Parathyroid adenoma (tissue), 2 donors: ENCODE measurements around the gene BET1L.

Source experiments
- H2AFZ ChIP-seq: fragments of 300-600 bp; sonication (generic); one replicate; pipeline ENCODE4 v1.7.0; 2017; ENCODE audit warnings: antibody characterized with exemption, mild to moderate bottlenecking
- H3K27ac ChIP-seq: fragments of 300-600 bp; sonication (generic); one replicate; pipeline ENCODE4 v1.7.0; 2017
- H3K27me3 ChIP-seq: fragments of 300-600 bp; sonication (generic); one replicate; pipeline ENCODE4 v1.7.0; 2017; ENCODE audit warnings: low read length; ENCODE audit not compliant: control insufficient read depth, insufficient read depth
- H3K36me3 ChIP-seq: fragments of 300-600 bp; sonication (generic); one replicate; pipeline ENCODE4 v1.7.0; 2017; ENCODE audit warnings: low read length; ENCODE audit not compliant: control insufficient read depth, insufficient read depth
- H3K4me1 ChIP-seq: fragments of 300-600 bp; sonication (generic); one replicate; pipeline ENCODE4 v1.7.0; 2017; ENCODE audit warnings: control low read depth
- H3K4me2 ChIP-seq: fragments of 300-600 bp; sonication (generic); one replicate; pipeline ENCODE4 v1.7.0; 2017; ENCODE audit warnings: low read length
- H3K4me3 ChIP-seq: fragments of 300-600 bp; sonication (generic); one replicate; pipeline ENCODE4 v1.7.0; 2017; ENCODE audit warnings: low read depth, low read length
- H3K79me2 ChIP-seq: fragments of 300-600 bp; sonication (generic); one replicate; pipeline ENCODE4 v1.7.0; 2017; ENCODE audit warnings: control low read depth
- H3K9ac ChIP-seq: fragments of 300-600 bp; sonication (generic); one replicate; pipeline ENCODE4 v1.7.0; 2017; ENCODE audit warnings: mild to moderate bottlenecking
- H3K9me3 ChIP-seq: fragments of 300-600 bp; sonication (generic); one replicate; pipeline ENCODE4 v1.7.0; 2017; ENCODE audit warnings: low read length; ENCODE audit not compliant: control insufficient read depth
- CTCF ChIP-seq: fragments of 300-600 bp; sonication (generic); IDR thresholded peaks from one replicate; pipeline ENCODE4 v1.7.0; 2017; ENCODE audit warnings: antibody characterized with exemption, mild to moderate bottlenecking
- donor health status: primary hyperparathyroidism.

BET1L gene

DNA sequence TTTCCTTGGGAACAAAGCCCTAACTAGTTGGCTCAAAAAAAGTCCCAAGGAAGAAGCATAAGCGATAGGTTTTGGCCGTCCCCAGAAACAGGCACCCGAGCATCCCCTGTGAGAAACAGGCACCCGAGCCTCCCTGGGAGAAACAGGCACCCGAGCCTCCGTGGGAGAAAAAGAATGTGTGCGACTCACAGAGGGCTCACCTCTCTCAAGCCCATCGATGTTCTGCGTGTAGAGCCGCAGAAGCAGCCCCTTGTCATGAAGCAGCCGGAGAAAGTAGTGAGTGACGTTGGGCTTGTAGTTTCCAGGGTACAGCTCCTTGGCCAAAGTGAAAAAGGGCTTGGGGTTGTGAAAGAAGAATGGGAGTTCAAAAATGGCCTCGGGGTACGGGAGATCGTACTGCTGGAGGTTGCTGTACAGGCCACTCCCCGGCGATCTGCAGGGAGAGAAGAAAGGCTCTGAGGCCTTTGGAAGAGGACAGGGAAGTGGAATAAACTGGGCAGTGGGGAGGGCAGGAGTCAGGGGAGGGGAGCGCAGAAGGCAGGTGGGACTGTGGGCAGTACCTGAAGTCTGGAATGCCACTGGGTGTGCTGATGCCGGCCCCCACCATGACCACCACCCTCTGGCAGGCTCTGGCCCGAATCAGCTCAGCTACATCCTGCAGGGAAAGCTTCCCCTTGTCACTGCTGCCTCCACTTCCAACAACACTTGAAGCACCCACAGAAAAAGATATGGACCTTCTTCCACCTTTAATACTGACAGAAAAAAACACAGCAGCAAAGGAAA, 25.8 kb upstream of the BET1L start:
- no peak overlapping the region for H3K27ac ChIP-seq
- H3K9ac ChIP-seq: no peak overlapping the region
- H3K27me3 ChIP-seq: no peaks in the 10 kb centered on the region
- no peak overlapping the region for H3K4me2 ChIP-seq
- H3K9me3 ChIP-seq: no peaks in the 10 kb centered on the region
- TF ChIP-seq CTCF: no peak
- no peak overlapping the region for H2AFZ ChIP-seq
- H3K4me3 ChIP-seq: no peak overlapping the region
- peaks cover 6% of the 10 kb centered on the region for H3K4me1 ChIP-seq
- no peaks in the 10 kb centered on the region for H3K36me3 ChIP-seq
- peaks cover 7% of the 10 kb centered on the region for H3K79me2 ChIP-seq

GRCh38 chr11:230431-230830, 23.2 kb upstream of the BET1L start:
- no peaks in the 10 kb centered on the region for H3K4me1 ChIP-seq
- H3K27ac ChIP-seq: no peak overlapping the region
- TF ChIP-seq CTCF: no peak
- H3K4me3 ChIP-seq: no peak overlapping the region
- no peak overlapping the region for H2AFZ ChIP-seq
- no peaks in the 10 kb centered on the region for H3K36me3 ChIP-seq
- no peaks in the 10 kb centered on the region for H3K27me3 ChIP-seq
- H3K79me2 ChIP-seq: no peaks in the 10 kb centered on the region
- no peak overlapping the region for H3K4me2 ChIP-seq
- no peaks in the 10 kb centered on the region for H3K9me3 ChIP-seq
- no peak overlapping the region for H3K9ac ChIP-seq

DNA sequence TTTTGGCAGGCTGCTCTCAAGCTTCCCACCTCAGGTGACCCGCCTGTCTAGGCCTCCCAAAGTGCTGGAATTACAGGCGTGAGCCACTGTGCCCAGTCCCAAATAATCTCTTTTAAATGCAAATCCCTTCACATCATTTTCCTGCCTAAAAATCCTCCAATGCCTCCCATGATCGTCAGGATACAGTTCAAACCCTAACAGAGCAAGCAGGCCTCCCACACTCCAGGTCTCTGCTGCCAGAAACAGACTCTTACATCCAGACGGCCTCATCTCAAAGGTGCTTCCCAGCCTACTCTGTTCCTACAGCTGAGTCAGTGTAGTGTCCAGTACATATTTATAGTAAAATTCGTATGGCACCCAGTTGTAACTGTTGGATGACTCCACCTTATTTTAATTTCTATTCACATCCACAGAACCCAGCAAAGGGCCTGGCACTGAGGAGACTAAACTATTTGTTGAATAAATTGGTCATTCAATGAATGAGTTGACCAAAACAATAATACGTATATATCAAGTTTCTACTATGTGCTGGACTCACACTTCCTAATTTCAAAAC, 20.7 kb upstream of the BET1L start:
- Histone ChIP-seq H3K4me1 (no peaks in the 10 kb centered on the region), H3K4me3 (no peak overlapping the region), H3K27me3 (no peaks in the 10 kb centered on the region), H3K9me3 (no peaks in the 10 kb centered on the region), H3K9ac (no peak overlapping the region), H3K4me2 (no peak overlapping the region), H2AFZ (no peak overlapping the region), H3K79me2 (no peaks in the 10 kb centered on the region), H3K36me3 (no peaks in the 10 kb centered on the region), H3K27ac (no peak overlapping the region)
- TF ChIP-seq CTCF: no peak

DNA sequence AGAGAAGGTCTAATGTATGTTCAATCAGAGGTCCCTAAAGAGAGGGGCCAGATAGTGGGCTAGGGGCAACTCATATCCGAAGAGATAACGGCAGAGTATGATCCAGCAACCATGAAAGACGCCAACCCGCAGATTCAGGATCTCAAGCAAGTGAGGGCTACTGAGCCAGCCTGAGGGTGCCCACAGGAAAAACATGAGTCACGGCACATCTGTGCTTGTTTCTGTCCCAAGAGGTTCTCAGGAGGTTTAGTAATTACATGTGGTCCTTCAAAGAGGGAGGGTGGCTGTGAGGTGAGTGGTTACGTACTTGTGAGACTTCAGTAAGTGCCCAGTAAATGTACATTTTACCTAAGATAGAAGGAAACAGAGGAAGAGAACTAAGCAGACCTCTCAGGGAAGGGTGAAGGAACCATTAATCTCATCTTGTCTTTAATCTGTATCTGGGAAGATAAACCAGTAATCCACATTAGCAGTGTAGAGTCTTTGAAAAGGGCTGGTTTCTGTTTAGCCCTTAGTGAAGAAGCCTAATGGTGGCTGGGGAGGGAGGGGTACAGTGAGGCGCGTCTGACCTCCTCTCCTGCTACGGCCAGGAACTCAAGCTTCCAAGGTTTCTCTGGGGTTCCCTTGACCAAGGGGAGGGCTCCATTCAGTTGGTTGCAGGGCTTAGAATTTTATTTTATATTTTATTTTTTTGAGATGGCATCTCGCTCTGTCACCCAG, 18.7 kb upstream of the BET1L start:
- Histone ChIP-seq H3K9ac (no peak overlapping the region), H3K4me2 (no peak overlapping the region), H3K27ac (no peak overlapping the region)

More for the DNA sequence above, 18.7 kb upstream of the BET1L start:
- no peaks in the 10 kb centered on the region for H3K36me3 ChIP-seq
- H3K4me3 ChIP-seq: no peak overlapping the region
- no peaks in the 10 kb centered on the region for H3K4me1 ChIP-seq
- no peaks in the 10 kb centered on the region for H3K27me3 ChIP-seq
- no peaks in the 10 kb centered on the region for H3K9me3 ChIP-seq
- no peaks in the 10 kb centered on the region for H3K79me2 ChIP-seq
- no peak overlapping the region for H2AFZ ChIP-seq
- no peak for TF ChIP-seq CTCF
